GM10248 (cell line): Measurements from ENCODE around the gene THAP8.

ENCODE experiments used
- CTCF ChIA-PET: fragments of 300-600 bp; sonication (Branson Sonifier 250); formaldehyde crosslinking; extraction: SDS; loops from one replicate; lab custom pipeline; 2021; ENCODE audit warnings: antibody characterized with exemption; lab: Yijun Ruan, JAX
- POLR2A ChIA-PET: fragments of 350-650 bp; sonication (Branson Sonifier 250); formaldehyde crosslinking; extraction: SDS; loops from one replicate; lab custom pipeline; 2020; ENCODE audit warnings: antibody characterized with exemption; lab: Yijun Ruan, JAX
- DNase-seq: peaks from one replicate; pipeline ENCODE4 v3.0.0; 2012; ENCODE audit errors: extremely low spot score
- CTCF ChIP-seq: IDR thresholded peaks from 2 replicates; pipeline ENCODE4 v1.5.1; 2012; ENCODE audit warnings: mild to moderate bottlenecking, low read depth; ENCODE audit errors: extremely low read depth, missing control alignments, control extremely low read depth

Gene THAP8

GRCh38 chr19:36086326-36086725 is 32.2 kb upstream of the THAP8 start:
- CTCF ChIA-PET: no interaction called here
- no peak for DNase-seq
- no peak for TF ChIP-seq CTCF
- POLR2A ChIA-PET: no interaction called here

- no peak for TF ChIP-seq CTCF
- DNase-seq: no peak
- CTCF ChIA-PET: interaction anchor here (1.3 to 1.9 kb wide), 4 partner anchors 14 to 23 kb away, joined by 3 to 8 read pairs (median 4); no protein-coding TSS in a partner anchor
- POLR2A ChIA-PET: no interaction called here
Observed at GRCh38 chr19:36084231-36085009, 30.3 kb upstream of the THAP8 start.

- TF ChIP-seq CTCF: no peak
- DNase-seq: no peak
Observed at GRCh38 chr19:36082916-36083315, 28.8 kb upstream of the THAP8 start.

GRCh38 chr19:36081894-36082293 is 27.8 kb upstream of the THAP8 start:
- ChIA-PET CTCF (interaction anchor here (1.4 to 1.6 kb wide), 2 partner anchors 8 to 15 kb away, joined by 3 read pairs; no protein-coding TSS in a partner anchor), POLR2A (no interaction called here)
- no peak for DNase-seq
- no peak for TF ChIP-seq CTCF

More at GRCh38 chr19:36082916-36083315, 28.8 kb upstream of the THAP8 start:
- CTCF ChIA-PET: interaction anchor here (1.3 to 1.9 kb wide), 5 partner anchors 9 to 22 kb away, joined by 3 to 8 read pairs (median 4); no protein-coding TSS in a partner anchor
- POLR2A ChIA-PET: no interaction called here

GRCh38 chr19:36081385-36081784 is 27.3 kb upstream of the THAP8 start:
- ChIA-PET POLR2A (no interaction called here), CTCF (interaction anchor here (1.4 kb wide), 1 partner anchor 14 kb away, joined by 3 read pairs; no protein-coding TSS in a partner anchor)
- no peak for TF ChIP-seq CTCF
- no peak for DNase-seq

GRCh38 chr19:36079389-36079945 is 25.4 kb upstream of the THAP8 start:
- POLR2A ChIA-PET: interaction anchor here (0.6 kb wide), 1 partner anchor 9 kb away, joined by 5 read pairs; no protein-coding TSS in a partner anchor

More at GRCh38 chr19:36079389-36079945, 25.4 kb upstream of the THAP8 start:
- no peak for DNase-seq
- CTCF ChIA-PET: interaction anchor here (0.6 kb wide), 1 partner anchor 19 kb away, joined by 3 read pairs; no protein-coding TSS in a partner anchor
- TF ChIP-seq CTCF: no peak
